HG03135 (cell line): ENCODE results near the gene HS3ST3A1.

Source experiments
- ATAC-seq: cut with Tn5 transposase; IDR thresholded peaks from one replicate; pipeline ENCODE4 v1.9.1; 2021; ENCODE audit warnings: mild to moderate bottlenecking, moderate library complexity; ENCODE audit not compliant: unreplicated experiment

HS3ST3A1 gene

DNA sequence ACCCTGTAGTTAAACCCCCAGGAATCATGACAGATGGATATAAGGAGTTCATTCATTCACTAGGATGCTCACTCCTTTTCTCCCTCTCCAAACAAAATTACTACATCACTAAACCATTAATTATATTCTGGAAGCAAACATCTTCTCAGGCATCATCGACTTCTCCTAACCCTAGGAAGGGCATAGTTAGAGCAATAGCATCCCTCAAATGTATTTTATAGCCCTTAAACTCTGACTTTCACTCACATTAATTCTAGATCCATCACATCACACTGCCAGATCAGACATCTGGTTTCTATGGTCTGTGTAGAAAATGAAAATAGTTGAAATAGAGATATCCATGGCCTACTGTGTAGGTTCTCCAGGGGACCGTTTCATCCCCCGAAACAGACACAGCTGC is 143.9 kb downstream of the HS3ST3A1 start:
- no peak for ATAC-seq
